HepG2 (cell line): Measurements from ENCODE around the gene NUDT14. TPM values are rescaled to one million over a fixed set of nuclear protein-coding genes. Genes with fewer than 3 reads are reported as not detected.
A peak's percentile ranks its signal among the peaks of the same experiment; 100 is the strongest.

Experiments used
- ATAC-seq: fragments of 200-7000 bp; cut with Tn5 transposase; 3 replicates; pipeline ENCODE4 v1.9.1; 2020; ENCODE audit warnings: mild to moderate bottlenecking, moderate library complexity
- BruUV-seq: library from RNA; stranded (reverse); fragments of 400-500 nt; replicated peaks from 2 replicates; lab custom pipeline; 2021; lab: Mats Ljungman, UMichigan
- CTCF ChIA-PET: fragments of 300-600 bp; formaldehyde crosslinking; extraction: SDS; loops from one replicate; lab custom pipeline; 2021; ENCODE audit warnings: low total read pairs, inconsistent platforms, low intra/inter-chr PET ratio; lab: Yijun Ruan, JAX
- POLR2A ChIA-PET: fragments of 350-600 bp; sonication (Branson Sonifier 250); formaldehyde crosslinking; loops from one replicate; lab custom pipeline; 2020; ENCODE audit warnings: antibody characterized with exemption, inconsistent platforms; lab: Yijun Ruan, JAX
- DNase-seq: peaks from one replicate; pipeline ENCODE4 v3.0.0-alpha.2; 2015; ENCODE audit warnings: low spot score
- FAIRE-seq: peaks from 3 replicates; lab custom pipeline; 2011; peaks lifted over from hg19 to GRCh38; lab: Jason Lieb, UNC
- H2AFZ ChIP-seq: one replicate; pipeline ENCODE4 v1.6.1; 2011; ENCODE audit warnings: low read length, inconsistent platforms
- H3K27ac ChIP-seq: fragments of 300-600 bp; 3 replicates; pipeline ENCODE4 v1.8.0; 2011; ENCODE audit warnings: mixed run types, mild to moderate bottlenecking, mixed read lengths, low read length, inconsistent platforms; ENCODE audit not compliant: insufficient read depth; ENCODE audit errors: extremely low read length
- H3K27me3 ChIP-seq, 2 experiments: fragments of 200-600 bp in 1 of 2; 2 replicates in 1 of 2; 3 replicates in 1 of 2; pipeline versions ENCODE4 v1.6.0 to v1.8.0; 2011; ENCODE audit warnings: low read length in 2 of 2, mild to moderate bottlenecking in 2 of 2, moderate library complexity in 2 of 2, inconsistent platforms in 1 of 2; ENCODE audit not compliant: insufficient read depth in 2 of 2, control insufficient read depth in 1 of 2
- H3K36me3 ChIP-seq, 2 experiments: fragments of 200-600 bp in 1 of 2; replicated peaks in 1 of 2; 2 replicates in 1 of 2; 3 replicates in 1 of 2; pipeline versions ENCODE4 v1.5.1 to v1.8.0; 2011; ENCODE audit warnings: low read length in 2 of 2, inconsistent platforms in 1 of 2; ENCODE audit not compliant: insufficient read depth in 2 of 2, control insufficient read depth in 1 of 2
- H3K4me1 ChIP-seq: 2 replicates; pipeline ENCODE4 v1.5.1; 2012; ENCODE audit warnings: low read length, inconsistent platforms; ENCODE audit not compliant: insufficient read depth
- H3K4me2 ChIP-seq: 2 replicates; pipeline ENCODE4 v1.6.0; 2011; ENCODE audit warnings: low read depth, low read length, inconsistent platforms
- H3K4me3 ChIP-seq, 3 experiments: fragments of 200-600 bp in 1 of 3; sonication (generic), shearing (Covaris generic) in 1 of 3; replicated peaks in 1 of 3; 2 replicates each; pipeline ENCODE4 v1.5.1; 2011 to 2016; ENCODE audit warnings: low read length in 3 of 3, inconsistent platforms in 2 of 3, low read depth in 2 of 3, mild to moderate bottlenecking in 2 of 3, control low read depth in 1 of 3, mixed read lengths in 1 of 3; ENCODE audit not compliant: insufficient read depth in 1 of 3
- H3K79me2 ChIP-seq: one replicate; pipeline ENCODE4 v1.6.1; 2011; ENCODE audit warnings: low read length, inconsistent platforms; ENCODE audit not compliant: insufficient read depth
- H3K9ac ChIP-seq: 2 replicates; pipeline ENCODE4 v1.6.0; 2011; ENCODE audit warnings: mild to moderate bottlenecking, low read depth, low read length, inconsistent platforms; ENCODE audit not compliant: insufficient read depth
- H3K9me3 ChIP-seq: 2 replicates; pipeline ENCODE4 v1.5.1; 2012; ENCODE audit warnings: mild to moderate bottlenecking, low read length
- H4K20me1 ChIP-seq: 2 replicates; pipeline ENCODE4 v1.6.0; 2011; ENCODE audit warnings: inconsistent platforms, mild to moderate bottlenecking, low read length, moderate library complexity; ENCODE audit not compliant: insufficient read depth
- ETS1 ChIP-seq: sonication (generic); formaldehyde crosslinking; IDR thresholded peaks from 2 replicates; pipeline ENCODE4 v1.4.0; 2020; ENCODE audit warnings: missing genetic modification reagents
- ETV5 ChIP-seq: IDR thresholded peaks from 2 replicates; pipeline ENCODE4 v1.6.1; 2018; ENCODE audit warnings: missing biosample characterization, missing genetic modification reagents, inconsistent platforms, borderline replicate concordance
- FOSL2 ChIP-seq: sonication (generic); formaldehyde crosslinking; IDR thresholded peaks from 2 replicates; pipeline ENCODE4 v1.4.0; 2020; ENCODE audit warnings: missing genetic modification reagents
- GABPA ChIP-seq, 2 experiments: IDR thresholded peaks; 2 replicates each; pipeline ENCODE4 v1.6.1; 2011 to 2016; ENCODE audit warnings: low read depth in 2 of 2, low read length in 1 of 2, missing biosample characterization in 1 of 2, missing genetic modification characterization in 1 of 2
- GABPB1 ChIP-seq: IDR thresholded peaks from 2 replicates; pipeline ENCODE4 v1.6.1; 2016; ENCODE audit warnings: mild to moderate bottlenecking, missing genetic modification reagents, moderate library complexity, missing compliant biosample characterization
- HES4 ChIP-seq: sonication (generic); formaldehyde crosslinking; IDR thresholded peaks from 2 replicates; pipeline ENCODE4 v1.9.0; 2021; ENCODE audit warnings: mild to moderate bottlenecking, missing genetic modification reagents, borderline replicate concordance
- HOXA3 ChIP-seq: sonication (generic); formaldehyde crosslinking; IDR thresholded peaks from 2 replicates; pipeline ENCODE4 v1.5.0; 2020; ENCODE audit warnings: missing genetic modification reagents
- NRL ChIP-seq: sonication (generic); formaldehyde crosslinking; IDR thresholded peaks from 2 replicates; pipeline ENCODE4 v1.5.0; 2020; ENCODE audit warnings: missing genetic modification reagents, mild to moderate bottlenecking, moderate library complexity, borderline replicate concordance
- SAP130 ChIP-seq: IDR thresholded peaks from 2 replicates; pipeline ENCODE4 v1.6.1; 2016; ENCODE audit warnings: low read depth
- ZHX2 ChIP-seq, 2 experiments: sonication (generic) in 1 of 2; formaldehyde crosslinking in 1 of 2; IDR thresholded peaks; 2 replicates each; pipeline versions ENCODE4 v1.6.1 to v1.9.0; 2014 to 2022; ENCODE audit warnings: antibody characterized with exemption in 1 of 2, borderline replicate concordance in 1 of 2, inconsistent platforms in 1 of 2, low read depth in 1 of 2, missing genetic modification reagents in 1 of 2
- ZSCAN12 ChIP-seq: sonication (generic); formaldehyde crosslinking; IDR thresholded peaks from 2 replicates; pipeline ENCODE4 v1.9.0; 2021; ENCODE audit warnings: mild to moderate bottlenecking, missing genetic modification reagents
- ZSCAN25 ChIP-seq: sonication (generic); formaldehyde crosslinking; IDR thresholded peaks from 2 replicates; pipeline ENCODE4 v1.8.0; 2022; ENCODE audit warnings: mild to moderate bottlenecking, missing genetic modification reagents
- WGBS: methylation state at CpG from one replicate; pipeline ENCODE4 v1.1.6; 2017; ENCODE audit warnings: low lambda C conversion rate; 5-methylcytosine and 5-hydroxymethylcytosine counted together
- in situ Hi-C: cut with HindIII; loops from 2 replicates; pipeline ENCODE4 v1.10.0; 2017; ENCODE audit warnings: low pct_unique_long_range_greater_than_20kb; ENCODE audit not compliant: extremely low pct_ligation_motif_present
- intact Hi-C: fragments of 100-400 bp; cut with micrococcal nuclease; formaldehyde crosslinking; loops from one replicate; pipeline ENCODE4 v1.10.0; 2022; ENCODE audit not compliant: unreplicated experiment
- polyA plus RNA-seq, 8 experiments: library from polyadenylated mRNA; depleted of rRNA in 3 of 8; stranded (reverse) in 7 of 8; unstranded in 1 of 8; fragments of >200 nt; fragmentation: Illumina TruSeq in 4 of 8; extraction: Trizol in 4 of 8; gene quantifications; 2 replicates each; pipeline versions ENCODE4 v1.2.1 to v1.2.3, GENCODE V29; 2011 to 2016; ENCODE audit warnings: low read depth in 4 of 8, missing spikeins in 1 of 8, mixed read lengths in 1 of 8; ENCODE audit not compliant: insufficient read depth in 1 of 8
- total RNA-seq, 5 experiments: library from RNA; depleted of rRNA; stranded (reverse); fragments of >200 nt; fragmentation: Illumina TruSeq; extraction: Trizol; gene quantifications; 2 replicates each; pipeline ENCODE4 v1.2.3, GENCODE V29; 2016; ENCODE audit warnings: low read depth in 1 of 5
- TF ChIP-seq, protein P1 (sequence below): sonication (generic); formaldehyde crosslinking; IDR thresholded peaks from 2 replicates; pipeline ENCODE4 v1.8.0; 2022; ENCODE audit warnings: mild to moderate bottlenecking, missing genetic modification reagents, borderline replicate concordance

The NUDT14 gene
- total and polyA plus RNA-seq, 2 of the 13 experiments (the other 11 are each of a cell fraction or from before 2014, with no cell fraction given) = 5.8 to 6.1 TPM

DNA sequence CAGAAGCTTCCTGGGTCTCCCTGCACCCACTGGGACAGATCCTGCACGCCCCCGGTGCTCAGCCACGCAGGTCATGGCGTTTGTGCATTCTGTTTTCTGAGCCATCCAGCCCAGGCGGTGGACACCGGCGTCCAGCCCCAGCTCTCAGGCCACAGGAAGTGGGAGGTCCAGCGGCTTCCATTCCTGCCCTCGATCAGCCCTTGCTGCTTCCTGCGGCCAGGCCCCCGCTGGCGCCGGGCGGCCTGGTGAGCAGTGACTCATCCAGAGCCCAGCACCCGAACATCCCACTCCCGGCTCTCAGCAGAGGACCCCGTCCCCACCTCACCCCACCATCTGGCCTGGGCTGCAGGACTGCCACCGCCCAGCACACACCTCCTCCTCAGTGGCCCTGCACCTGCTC, 18.0 kb upstream of the NUDT14 start (continued):
- TF ChIP-seq NRL (CRISPR knock-in tag) = peak; percentile 46; the same call in 1 of the 2 replicates
- peak; percentile 26; the same call in 1 of the 2 replicates for TF ChIP-seq GABPA (IDR thresholded peaks at IDR 0.05; ENCODE audit: low read depth, low read length)
- TF ChIP-seq GABPA (CRISPR knock-in tag; IDR thresholded peaks at IDR 0.05; ENCODE audit: low read depth) = peak; percentile 73
- peak; percentile 76 for TF ChIP-seq FOSL2
- peak; percentile 69; the same call in 1 of the 2 replicates for TF ChIP-seq GABPB1
- TF ChIP-seq SAP130 (CRISPR knock-in tag) = peak; percentile 52
- TF ChIP-seq ETV5 (CRISPR knock-in tag) = peak; percentile 65; the same call in 1 of the 2 replicates
- TF ChIP-seq, protein P1, sequence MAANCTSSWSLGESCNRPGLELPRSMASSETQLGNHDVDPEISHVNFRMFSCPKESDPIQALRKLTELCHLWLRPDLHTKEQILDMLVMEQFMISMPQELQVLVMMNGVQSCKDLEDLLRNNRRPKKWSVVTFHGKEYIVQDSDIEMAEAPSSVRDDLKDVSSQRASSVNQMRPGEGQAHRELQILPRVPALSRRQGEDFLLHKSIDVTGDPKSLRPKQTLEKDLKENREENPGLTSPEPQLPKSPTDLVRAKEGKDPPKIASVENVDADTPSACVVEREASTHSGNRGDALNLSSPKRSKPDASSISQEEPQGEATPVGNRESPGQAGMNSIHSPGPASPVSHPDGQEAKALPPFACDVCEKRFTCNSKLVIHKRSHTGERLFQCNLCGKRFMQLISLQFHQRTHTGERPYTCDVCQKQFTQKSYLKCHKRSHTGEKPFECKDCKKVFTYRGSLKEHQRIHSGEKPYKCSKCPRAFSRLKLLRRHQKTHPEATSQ (CRISPR knock-in tag) = no peak
- no peak for TF ChIP-seq ZSCAN12 (CRISPR knock-in tag)
- TF ChIP-seq ZSCAN25 = no peak
- TF ChIP-seq HOXA3 (CRISPR knock-in tag) = peak; percentile 21; the same call in 1 of the 2 replicates

DNA sequence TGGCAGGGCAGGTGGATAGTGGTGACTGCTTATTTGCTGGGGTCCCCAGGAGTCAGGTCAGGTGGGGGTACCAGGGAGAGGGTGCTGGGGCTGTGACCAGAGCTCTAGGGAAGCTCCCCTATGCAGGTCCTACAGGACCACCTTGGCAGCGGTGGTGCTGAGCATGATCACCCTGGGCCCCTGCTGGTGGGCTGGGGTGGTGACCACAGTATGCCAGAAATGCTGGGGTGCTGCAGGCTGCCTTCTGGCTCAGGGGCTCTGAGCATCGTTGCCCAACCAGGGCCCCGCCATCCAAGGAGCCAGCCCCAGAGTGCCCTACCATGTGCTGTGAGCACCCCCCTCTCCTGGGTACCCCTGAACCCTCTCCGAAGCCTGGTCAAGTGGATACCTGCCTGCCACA, 17.5 kb upstream of the NUDT14 start:
- Histone ChIP-seq H3K9me3 (no peaks in the 10 kb centered on the region), H3K27ac (no peak overlapping the region), H3K36me3 (no peaks in the 10 kb centered on the region), H3K27me3 (peaks cover 23 to 87% of the 10 kb centered on the region in 2 experiments), H3K79me2 (no peaks in the 10 kb centered on the region), H3K4me3 (peak overlapping the region in 1 of 3 experiments; percentile 48; a peak in 2 of 6 replicates), H3K4me1 (peaks cover 46% of the 10 kb centered on the region), H2AFZ (no peak overlapping the region), H3K4me2 (peak overlapping the region; percentile 75), H3K9ac (no peak overlapping the region), H4K20me1 (no peaks in the 10 kb centered on the region)
- WGBS = 17% methylated on average over 1 of the region's 4 CpGs
- no TSS peak for BruUV-seq
- no peak for DNase-seq
- ChIA-PET CTCF (no interaction called here), POLR2A (no interaction called here)
- FAIRE-seq = no peak
- TF ChIP-seq ETV5 (CRISPR knock-in tag) (no peak), HES4 (CRISPR knock-in tag) (no peak), ETS1 (CRISPR knock-in tag) (no peak), ZHX2 (IDR thresholded peaks at IDR 0.05; ENCODE audit: low read depth) (no peak), ZHX2 (CRISPR knock-in tag; IDR thresholded peaks at IDR 0.05; ENCODE audit: borderline replicate concordance) (no peak)
- in situ Hi-C loops = no loop called here
- peak; percentile 27 for ATAC-seq
- intact Hi-C loops = no loop called here
